Kasumi-1 (cell line): ENCODE data around the gene RHBDF2.
"Not testable (repeated sequence)": the region's sequence is repeated elsewhere in the genome, so short reads cannot be mapped to it uniquely, and the experiment has no call there.

Experiments used
- DNase-seq, 2 experiments: peaks; one replicate each; lab custom pipeline; 2025; lab: John Stamatoyannopoulos, UW

RHBDF2 gene

DNA sequence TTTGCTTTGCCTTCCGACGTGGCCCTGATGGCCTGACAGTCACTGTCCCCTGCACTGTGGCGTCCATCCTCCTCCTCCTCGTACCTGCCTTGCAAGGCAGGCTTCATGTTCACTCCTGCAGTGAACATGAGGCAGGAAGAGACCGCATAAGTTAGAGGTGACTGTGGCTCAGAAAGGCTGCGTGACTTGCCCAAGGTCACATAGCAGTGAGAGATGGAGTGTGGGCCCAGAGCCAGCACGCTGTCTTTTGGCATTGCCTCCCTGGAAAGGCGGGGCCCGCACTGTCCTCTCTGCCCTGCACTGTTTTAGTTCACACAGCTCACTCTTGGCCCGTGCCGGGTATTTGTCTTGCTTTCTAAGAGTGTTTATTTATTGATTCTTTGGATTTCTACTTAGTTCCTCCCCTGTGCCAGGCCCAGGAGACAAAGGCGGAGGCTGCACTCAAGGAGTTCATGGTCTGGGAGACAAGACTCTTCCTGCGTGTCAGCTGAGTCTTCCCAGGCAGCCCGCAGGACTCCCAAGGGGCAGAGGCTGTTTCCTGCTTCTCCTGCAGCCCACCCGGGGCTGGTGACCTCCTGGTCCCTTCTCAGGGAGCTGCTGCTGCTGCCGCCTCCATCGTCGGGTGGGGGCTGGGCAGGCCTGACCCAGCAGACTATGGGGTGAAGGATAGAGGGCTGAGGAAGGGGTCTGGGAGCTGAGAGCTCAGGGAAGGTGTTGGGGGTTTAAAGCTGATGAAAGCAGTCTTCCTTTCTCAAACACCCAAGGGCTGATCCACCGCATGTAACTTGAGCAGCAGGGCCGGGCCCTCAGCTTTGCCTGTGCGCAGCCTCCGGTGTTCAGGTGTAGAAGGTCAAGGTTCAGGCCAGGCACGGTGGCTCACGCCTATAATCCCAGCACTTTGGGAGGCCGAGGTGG, 23.6 kb upstream of the RHBDF2 start:
- DNase-seq = no peak

DNA sequence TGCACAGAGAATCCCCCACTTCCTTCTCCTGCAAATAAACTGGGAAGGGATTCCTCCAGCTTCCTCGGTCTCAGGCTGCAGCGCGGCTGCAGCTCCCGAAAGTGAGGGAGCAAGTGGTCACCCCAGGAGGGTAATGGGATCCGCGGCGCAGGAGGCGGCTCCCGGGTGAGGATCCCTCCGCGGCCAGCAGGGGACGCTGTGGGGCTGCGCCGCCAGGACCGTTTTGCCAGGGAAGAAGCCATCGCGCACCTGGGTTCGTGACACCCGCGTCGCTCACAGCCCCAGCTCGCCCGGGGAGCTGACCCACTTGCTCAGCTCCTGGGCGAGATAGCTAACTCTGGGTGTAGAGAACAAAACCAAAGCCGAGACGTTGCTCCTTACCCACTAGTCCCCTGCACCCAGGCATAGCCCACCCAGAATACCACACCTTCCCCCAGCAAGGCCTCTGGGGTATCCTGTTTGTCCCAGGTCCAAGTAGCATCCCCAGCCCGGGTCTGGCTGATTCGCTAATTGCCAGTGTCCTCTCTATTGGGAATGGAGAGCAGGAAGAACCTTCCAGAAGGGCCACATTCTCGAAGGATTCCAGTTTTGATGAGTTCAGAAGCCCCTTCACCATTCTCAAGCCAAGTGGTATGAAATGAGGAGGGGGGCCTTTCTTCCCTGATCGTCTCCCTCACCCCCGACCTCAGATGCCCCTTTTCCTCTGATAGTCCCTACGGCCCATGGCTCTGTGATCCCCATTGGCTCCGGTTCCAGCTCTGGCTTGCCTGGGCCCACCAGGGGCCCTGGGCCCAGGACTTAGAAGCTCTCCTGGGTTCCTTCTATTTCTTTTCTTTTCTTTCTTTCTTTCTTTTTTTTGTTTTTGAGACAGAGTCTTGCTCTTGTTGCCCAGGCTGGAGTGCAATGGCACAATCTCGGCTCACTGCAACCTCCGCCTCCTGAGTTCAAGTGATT, 22.1 kb upstream of the RHBDF2 start:
- peak; percentile 62 to 68 for DNase-seq

DNA sequence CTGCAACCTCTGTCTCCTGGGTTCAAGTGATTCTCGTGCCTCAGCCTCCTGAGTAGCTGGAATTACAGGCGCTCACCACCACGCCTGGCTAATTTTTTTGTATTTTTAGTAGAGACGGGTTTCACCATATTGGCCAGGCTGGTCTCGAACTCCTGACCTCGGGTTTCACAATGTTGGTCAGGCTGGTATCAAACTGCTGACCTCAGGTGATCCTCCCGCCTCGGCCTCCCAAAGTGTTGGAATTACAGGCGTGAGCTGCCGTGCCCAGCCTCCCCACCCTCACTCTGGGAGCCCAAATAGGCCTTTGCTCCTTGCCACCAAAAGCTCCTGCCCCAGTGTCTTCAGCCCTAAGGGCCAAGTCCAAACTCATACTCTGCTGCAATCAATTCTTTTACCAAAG, 20.5 kb upstream of the RHBDF2 start:
- not testable (repeated sequence) for DNase-seq

DNA sequence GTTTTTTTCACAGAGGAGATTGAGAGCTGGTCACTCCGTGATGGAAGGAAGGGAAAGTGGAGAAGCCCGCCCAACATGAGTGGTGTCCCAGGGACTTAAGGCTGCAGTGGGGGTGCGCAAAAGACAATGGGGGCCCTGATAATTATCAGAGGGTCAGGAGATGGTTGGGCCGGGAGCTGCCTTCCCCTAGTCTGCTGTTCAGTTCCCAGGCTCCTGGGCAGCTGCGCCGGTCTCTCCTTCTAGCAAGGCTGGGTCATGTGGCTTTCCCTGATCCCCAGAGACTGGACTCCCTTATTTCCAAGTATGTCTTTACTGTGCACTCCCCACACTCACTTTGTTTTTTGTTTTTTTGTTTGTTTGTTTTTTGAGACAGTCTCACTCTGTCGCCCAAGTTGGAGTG, 20.0 kb upstream of the RHBDF2 start:
- DNase-seq = no peak

DNA sequence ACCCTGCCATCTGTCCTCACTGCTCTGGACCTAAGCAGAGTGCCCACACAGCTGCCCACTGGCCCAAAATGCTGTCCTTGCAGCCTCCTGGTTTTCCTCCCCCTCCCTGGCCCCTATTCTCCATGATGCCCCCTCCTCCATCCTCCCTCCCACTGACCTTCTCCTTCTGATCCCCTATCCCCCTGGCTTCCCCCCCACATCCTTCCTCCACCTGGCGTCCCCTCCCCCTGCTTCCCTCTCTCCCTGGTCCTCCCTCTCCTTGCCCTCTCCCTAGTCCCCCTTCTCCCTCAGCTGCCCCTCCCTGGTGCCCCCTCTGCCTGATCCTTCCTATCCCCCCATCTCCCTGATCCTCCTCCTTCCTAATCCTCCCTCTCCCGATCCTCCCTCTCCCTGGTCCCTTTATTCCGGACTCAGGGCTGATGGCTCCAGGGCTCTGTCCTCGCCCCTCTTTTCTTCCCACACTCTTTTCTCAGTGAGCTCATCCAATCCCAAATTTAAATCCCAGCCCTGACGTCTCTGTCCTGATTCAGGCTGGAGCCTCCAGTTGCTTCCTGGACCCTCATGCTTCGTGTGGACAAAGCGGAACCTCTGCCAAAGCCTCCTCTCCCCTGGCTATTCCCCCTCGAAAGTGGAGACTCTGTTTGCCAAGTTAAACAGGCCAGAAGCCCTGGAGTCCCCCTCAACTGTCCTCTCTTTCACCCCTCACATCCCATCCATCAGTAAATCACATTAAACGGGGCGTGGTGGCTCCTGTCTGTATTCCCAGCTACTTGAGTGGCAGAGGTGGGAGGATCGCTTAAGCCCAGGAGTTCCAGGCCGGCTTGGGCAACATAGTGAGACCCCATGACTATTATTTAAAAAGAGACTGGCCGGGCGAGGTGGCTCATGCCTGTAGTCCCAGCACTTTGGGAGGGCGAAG, 18.1 kb upstream of the RHBDF2 start:
- no peak for DNase-seq

DNA sequence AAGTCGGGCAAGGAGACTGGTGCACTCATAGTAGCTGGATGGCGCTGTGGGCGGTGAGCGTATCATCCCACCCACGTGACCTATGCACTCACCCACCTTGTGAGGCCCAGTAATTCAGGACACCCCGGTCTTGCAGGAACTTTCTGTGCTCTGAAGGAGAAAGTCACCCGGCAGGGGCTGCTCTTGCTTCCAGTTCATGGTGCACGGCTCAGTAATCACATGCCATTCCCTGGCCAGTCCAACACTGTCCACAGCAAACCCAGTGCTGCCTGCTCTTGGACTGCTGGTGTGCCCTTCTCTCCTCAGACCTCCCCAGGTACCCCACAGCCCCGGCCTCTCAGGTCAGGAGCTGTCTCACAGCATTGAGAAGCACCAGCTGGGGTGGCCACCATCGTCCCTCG, 16.4 kb upstream of the RHBDF2 start:
- DNase-seq = no peak

DNA sequence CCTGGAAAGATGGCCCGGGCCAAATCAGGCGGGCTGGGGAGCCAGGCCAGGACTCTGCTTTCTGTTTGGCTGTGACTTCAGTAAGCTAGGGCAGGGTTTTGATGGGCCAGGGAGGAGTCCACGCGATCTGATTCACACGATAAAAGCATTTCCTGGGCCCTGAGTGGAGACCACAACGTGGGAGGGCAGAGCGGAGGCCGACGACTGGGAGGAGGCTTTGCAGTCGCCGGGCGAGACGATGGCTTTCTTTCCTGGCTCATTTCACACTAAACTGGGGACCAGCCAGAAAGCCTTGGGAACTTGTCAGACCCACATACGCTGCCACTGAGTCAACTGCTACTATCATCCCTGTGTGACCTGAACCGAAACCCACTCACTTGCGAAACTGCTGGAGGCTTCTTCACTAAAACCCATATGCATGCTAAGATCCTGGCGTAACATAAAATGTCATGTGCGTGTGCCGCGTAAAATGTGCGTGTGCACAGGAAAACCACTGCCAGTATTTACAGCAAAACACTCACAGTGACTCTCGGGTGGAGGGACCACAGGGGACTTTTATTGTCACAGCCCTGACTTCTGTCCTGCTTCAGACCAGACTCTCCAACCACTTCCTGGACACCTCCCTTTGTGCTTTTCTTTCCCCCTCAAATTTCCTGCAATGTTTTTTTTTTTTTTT, 14.2 kb upstream of the RHBDF2 start:
- peak; percentile 56 to 66 for DNase-seq

DNA sequence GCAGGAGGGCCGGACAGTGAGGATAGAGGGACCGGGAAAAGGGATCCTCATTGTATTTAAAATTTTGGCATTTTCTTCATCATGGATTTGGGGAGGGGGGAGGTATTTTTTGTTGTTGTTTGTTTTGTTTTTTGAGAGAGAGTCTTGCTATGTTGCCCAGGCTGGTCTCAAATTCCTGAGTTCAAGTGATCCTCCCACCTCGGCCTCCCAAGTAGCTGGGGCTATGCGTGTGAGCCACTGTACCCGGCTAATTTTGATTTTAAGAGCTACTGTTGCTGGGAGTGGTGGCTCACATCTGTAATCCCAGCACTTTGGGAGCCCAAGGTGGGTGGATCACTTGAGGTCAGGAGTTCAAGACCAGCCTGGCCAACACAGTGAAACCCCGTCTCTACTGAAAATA, 13.1 kb upstream of the RHBDF2 start:
- not testable (repeated sequence) for DNase-seq

DNA sequence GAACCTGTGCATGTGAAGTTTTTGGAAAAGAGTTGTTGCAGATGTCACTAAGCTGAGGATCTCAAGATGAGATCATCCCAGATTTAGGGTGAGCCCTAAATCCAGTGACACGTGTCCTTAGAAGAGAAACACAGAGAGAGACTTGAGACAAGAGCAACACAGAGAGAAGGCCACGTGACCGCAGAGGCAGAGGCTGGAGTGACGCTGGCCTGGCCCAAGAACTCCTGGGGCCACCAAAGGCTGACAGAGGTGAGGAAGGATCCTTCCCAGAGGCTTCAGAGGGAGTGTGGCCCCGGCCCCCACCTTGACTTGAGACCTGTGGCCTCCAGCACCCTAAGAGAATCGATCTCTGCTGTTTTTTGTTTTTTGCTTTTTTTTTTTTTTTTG, 12.1 kb upstream of the RHBDF2 start:
- DNase-seq = no peak

DNA sequence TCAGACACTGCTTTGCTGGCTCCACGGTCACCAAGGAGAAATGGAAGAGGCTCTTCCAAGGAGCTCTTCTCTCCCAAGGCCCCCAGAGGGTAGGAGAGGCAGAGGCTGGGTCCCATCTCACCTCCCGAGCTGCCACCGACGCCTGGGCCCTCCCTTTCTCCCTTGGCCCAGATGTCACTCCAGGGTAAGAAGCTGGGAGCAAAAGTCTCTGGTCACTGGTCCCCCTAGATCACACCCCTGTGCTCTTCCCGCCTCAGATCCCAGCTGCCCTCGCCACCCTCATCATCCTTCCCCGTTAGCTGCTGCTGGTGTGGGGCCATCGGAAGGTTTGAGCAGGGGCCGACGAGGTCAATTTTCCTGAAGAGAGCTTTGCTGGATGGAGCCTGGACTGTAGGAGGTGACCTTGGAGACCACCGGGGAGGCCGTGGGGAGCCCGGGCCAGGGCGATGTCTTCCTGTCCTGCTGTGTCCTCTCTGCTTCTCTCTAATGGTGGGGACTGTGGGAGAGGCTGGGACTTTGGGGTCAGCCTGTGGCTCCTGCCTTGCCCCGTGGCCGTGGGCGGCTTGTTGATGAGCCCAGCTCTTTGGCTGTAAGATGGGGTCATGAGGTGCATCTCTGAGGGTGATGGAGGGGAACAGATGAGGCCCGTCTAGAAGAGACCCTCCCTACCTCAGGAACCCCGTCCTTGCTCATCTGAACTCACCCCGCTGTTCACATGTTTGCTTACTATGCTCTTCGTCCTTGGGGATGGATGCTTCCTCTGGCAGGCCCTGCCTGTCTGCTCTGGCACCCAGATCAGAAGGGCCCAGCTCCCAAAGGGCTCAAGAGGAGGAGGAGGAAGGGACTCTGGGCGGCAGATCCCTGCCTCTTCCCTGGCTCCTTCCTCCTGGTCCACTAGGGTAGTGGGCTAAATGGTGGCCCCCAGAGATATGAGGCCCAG, 11.4 kb upstream of the RHBDF2 start:
- no peak for DNase-seq

DNA sequence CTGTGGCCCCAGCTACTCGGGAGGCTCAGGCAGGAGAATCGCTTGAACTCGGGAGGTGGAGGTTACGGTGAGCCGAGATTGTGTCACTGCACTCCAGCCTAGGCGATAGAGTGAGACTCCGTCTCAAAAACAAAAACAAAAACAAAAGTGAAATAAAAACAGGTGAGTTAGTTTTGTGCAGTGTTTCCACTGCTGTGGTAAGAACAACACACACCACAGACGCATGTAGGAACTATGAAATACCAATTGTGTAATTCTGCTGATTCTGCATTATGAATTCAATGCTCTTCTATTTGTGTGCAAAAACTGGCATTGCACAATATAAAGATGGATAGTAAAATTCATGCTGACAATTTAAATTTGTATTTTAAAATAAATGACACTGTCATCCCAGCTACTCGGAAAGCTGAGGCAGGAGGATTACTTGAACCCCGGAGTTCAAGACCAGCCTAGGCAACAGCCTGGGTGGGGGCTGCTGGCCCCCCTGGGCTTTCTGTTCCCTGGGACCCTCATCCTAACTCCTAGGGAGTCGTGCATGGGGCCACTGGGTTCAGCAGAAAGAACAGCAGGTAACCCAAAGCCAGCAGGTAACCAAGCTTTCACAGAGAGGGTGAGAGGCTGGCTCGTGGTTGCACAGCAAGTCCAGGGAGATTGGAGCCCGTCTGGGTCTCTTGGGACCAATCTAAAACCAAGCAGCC, 10.6 kb upstream of the RHBDF2 start:
- no peak for DNase-seq

DNA sequence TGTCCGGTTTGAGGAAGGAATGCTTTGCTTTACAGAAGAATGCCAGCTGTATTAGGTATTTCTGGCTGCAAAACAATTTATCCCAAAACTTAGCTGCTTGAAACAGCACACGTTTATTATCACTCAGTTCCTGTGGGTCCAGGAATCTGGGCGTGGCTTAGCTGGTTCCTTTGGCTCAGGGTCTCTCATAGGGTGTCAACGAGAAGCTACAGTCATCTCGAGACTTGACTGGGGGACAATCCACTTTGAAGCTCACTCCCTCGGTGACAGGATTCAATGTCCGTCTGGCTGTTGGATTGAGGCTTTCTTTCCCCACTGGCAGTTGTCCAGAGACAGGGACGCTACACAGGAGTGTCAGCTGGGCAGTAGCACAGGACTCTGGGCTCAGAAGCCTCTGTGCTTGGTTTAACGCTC, 9.6 kb upstream of the RHBDF2 start:
- DNase-seq = no peak

DNA sequence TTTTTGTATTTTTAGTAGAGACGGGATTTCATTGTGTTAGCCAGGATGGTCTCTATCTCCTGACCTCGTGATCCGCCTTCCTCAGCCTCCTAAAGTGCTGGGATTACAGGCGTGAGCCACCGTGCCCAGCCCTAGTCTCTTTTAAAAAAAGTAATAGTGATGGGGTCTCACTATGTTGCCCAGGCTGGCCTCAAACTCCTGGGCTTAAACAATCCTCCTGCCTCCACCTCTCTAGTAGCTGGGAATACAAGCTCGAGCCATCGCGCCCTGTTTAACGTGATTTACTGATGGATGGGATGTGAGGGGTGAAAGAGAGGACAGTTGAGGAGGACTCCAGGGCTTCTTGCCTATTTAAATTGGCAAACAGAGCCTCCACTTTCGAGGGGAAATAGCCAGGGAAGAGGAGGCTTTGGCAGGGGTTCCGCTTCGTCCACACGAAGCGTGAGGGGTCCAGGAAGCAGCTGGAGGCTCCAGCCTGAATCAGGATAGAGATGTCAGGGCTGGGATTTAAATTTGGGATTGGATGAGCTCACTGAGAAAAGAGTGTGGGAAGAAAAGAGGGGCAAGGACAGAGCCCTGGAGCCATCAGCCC, 7.3 kb upstream of the RHBDF2 start:
- DNase-seq = not testable (repeated sequence)

DNA sequence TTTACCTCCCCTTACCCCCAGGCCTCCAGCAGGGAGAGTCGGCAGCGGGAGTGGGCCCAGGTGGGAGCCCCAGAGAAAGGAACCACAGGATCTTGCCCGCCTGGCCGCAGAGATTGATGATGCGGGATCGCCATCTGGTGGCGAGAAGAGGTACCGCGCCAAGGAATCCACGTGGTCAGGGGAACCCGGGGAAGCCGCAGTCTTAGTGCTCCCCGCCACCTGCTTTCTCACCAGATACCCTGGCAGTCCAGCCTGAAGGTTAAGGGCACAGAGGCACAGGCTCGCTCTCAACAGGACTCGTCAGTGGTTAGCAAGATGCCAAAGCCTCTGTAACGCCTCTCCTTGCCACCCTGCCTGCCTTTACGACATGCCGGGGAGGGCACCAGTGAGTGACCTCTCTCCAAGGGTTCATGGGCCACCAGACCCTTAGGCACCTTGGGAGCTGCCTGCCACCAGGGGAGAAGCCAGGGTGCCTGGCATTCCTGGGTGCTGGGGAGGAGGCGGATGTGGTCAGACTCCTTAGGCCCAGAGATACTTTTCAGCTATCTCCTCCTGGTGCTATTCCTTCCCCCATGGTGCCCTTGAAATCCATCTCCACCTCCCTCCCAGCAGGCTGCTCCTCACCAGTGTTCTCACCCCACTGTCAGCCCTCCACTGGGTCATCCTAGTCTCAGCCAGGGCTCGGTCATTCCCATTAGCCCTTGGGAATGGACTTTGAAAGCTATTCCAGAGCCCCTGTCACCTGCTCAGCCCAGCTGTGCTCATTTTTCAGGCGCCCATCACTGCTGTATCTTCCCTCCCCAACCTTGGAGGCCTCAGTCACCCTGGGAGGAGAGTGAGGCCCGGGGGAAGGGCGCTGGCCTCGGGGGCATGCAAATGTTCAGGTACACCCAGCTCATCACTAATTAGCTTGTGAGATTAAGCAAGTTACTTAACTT, 5.5 kb upstream of the RHBDF2 start:
- peak; percentile 79 to 84 for DNase-seq

DNA sequence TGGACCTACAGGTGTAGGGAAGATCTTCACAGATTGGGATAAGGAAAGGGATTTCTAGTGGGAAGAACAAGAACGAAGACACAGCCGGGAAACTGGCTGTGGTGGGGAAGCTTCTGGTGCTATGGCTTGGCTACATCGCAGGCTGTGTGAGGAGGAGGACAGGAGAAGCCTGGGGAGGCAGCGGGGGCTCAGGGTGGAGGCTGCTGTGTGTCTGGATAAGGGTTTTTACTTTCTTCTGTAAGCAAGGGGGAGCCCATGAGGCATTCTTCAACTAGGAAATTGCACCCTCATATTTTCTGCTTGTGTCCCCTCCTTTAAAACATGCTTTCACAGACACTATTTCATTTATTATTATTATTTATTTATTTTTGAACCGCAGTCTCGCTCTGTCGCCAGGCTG, 2.9 kb upstream of the RHBDF2 start:
- peak; percentile 91 for DNase-seq

DNA sequence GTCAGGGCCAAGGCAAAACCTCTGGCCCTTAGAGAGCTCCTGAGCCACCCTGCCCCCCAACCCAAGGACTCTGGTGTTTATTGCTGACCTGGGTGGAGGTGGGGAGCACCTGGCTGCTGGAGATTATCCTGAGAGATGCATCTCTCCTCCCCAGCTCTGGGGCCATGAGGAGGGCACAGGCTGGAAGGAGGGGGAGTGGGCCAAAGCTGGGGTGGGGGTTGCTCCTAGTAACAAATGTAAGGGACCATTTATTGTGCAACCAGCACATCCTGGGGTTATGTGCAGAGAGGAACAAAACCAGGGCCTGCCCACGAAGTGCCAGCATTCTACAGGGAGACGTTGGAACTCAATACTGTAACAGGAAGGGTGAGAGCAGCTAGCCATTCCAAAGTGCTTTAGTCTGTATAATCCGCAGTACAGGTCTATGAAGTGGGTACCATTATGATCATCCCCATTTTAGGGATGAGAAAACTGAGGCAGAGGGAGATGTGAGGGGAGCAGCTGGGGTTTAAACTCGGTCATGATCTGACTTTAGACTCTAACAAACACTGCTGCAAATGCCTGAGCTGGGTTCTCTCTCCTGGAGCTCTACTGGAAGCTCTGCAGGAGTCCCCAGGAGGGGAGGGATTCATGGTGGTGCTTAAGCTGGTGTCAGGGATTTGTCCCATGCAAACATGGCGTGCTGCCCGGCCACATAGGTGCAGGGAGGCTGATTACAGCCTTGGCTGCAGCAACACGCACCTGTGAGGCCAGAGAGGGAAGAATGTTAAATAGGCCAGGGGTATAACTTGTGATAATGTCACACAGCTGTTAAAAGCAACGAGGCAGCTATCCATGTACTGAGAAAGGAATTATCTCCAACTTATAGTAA, 1.4 kb upstream of the RHBDF2 start:
- DNase-seq = peak; percentile 42 to 45

DNA sequence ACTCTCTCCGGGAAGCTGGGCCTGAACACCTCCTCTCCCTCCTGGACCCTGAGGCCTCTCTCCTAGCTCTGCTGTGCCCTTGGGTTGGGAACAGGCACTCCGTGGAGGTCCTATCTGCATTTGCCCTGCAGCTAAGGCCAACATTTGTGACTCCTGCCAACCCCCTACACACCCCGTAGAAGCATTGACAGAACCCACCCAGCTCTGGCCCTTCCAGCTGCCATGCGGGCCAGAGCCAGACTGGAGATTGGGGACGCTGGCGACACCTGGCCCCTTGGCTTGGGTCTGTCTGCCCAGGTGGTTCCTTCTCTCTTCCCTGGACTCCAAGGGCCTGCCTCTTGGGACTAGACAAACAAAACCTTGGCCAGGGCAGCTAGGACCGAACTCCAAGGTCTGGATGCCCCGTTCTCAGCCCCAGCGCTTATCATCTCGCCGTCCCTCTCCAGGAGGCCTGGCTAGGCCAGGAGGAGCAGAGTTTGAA, 644 bp upstream of the RHBDF2 start:
- no peak for DNase-seq
